NCI-H1436 treated with DMSO at 0.1 percent for 48 hours (cell line): ENCODE data around the gene MAST4.
"Not testable (repeated sequence)": the region's sequence is repeated elsewhere in the genome, so short reads cannot be mapped to it uniquely, and the experiment has no call there.

Experiments
- DNase-seq: peaks from one replicate; lab custom pipeline; 2025; lab: John Stamatoyannopoulos, UW

Gene MAST4

DNA sequence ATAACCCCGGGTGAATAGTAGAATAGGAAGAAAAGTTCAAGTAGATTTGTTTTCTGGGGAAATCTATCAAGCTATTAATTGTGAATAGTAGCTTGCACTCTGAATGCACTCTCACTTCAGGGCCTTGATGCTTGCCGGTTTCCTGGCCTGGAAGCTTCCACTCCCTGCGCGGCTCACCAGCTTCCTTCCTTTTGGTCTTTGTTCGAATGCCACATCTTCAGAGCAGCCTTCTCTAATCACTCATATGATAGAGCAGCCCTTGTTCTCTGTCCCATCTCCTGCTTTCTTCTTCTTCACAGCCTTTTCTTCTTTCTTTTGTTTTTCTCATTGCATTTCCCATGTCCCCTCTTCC is 146.7 kb downstream of the MAST4 start:
- no peak for DNase-seq

DNA sequence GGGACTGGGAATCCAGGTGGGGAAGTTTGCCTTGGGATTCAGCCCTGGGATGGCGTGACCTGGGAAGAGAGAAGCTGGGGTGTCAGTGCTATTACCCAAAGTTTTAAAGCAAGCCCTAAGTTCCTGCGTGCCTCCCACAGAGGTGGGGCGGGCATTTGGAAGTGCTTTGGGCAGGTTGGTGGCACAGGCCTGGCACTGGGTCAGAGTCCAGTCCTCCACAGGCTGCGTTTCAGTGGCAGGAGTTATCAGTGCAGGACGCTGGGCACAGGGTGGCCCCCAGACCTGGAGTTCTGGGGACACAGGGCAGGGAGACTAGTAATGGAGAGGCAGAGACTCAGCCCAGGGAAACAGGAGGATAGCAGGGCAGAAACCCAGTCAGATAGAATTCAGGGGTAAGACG is 147.2 kb downstream of the MAST4 start:
- no peak for DNase-seq

DNA sequence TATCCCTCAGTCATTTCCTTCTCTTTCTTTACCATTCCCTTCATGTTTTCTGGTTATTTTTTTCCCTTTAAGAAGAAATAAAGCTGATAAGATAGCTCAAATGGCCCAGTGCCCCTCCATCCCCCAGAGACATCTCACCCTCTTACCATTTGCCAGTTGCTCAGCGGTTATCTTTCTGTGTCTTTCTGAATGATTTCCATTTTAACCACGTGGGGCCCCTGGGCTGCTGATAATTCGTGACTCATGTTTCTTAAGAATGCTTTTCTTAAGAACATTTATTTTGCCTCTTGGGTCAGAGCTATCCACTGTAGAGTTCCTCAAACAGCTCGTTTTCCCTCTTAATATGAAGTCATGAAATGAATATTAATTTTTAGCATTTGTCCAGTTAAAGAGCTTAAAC is 147.8 kb downstream of the MAST4 start:
- no peak for DNase-seq

DNA sequence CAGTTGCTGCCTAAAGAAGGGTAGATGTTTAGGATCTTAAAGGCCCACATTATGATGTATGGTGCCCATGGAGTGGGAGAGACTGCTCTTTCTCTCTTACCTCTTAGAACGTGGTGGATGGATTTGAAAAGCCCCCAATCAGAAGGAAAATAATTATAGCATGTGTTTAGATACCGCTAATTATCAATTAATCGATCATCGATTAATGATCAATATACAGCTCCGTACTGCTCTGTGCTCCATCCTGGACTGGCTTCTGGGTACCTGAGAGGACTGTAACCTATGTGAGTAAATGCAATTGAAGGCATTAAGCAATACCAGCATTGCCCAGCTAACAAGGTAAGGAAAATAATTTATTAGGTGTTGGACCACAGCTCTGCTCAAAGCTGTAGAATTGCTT is 149.1 kb downstream of the MAST4 start:
- DNase-seq, result no peak

DNA sequence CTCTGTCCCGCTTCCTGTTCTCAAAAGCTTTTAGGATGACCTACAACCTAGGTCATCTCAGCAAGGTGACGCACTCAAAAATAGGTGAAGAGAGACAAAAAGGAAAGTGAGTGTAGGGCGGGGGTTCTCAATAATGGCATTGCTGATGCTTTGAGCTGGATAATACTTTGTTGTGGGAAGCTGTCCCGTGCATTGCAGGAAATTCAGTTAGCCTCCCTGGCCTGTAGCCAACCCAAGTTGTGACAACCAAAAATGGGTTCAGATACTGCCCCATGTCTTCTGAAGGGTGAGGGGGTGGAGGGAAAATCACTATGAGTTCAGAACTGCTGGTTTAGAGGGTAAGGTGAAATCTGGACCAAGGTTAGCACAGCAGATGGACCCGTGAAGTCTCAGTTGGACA is 151.4 kb downstream of the MAST4 start:
- DNase-seq, result no peak

DNA sequence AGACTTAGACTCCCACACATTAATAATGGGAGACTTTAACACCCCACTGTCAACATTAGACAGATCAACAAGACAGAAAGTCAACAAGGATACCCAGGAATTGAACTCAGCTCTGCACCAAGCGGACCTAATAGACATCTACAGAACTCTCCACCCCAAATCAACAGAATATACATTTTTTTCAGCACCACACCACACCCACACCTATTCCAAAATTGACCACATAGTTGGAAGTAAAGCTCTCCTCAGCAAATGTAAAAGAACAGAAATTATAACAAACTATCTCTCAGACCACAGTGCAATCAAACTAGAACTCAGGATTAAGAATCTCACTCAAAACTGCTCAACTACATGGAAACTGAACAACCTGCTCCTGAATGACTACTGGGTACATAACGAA is 156.5 kb downstream of the MAST4 start:
- not testable (repeated sequence) for DNase-seq

DNA sequence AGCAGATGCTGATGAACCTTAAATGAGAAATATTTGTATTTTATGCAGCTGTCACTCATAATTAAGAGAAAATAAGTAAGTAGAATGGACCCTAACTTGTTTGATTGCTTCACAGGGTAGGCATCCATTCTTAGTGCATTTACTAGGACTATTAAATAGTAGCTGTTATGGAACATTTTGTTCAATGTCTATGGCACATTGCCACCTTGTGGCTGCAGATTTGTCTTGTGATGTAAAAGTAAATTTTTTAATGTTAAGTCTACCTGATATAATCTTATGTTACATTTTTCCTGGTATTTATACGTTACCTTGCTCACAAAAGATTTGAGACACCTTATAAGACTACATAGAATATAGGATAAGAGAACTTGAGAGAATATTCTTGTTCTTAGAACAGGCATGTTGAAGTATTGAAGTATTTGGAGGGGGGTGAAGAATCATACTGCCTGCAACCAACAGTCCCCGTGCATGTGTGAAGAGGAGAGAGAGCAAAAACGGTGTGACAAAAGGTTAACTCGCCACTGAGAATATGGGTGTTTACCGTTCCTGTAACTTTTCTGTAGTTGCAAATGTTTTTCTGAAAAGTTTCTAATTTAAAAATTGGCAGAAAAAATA is 161.1 kb downstream of the MAST4 start:
- DNase-seq, result peak; percentile 5

DNA sequence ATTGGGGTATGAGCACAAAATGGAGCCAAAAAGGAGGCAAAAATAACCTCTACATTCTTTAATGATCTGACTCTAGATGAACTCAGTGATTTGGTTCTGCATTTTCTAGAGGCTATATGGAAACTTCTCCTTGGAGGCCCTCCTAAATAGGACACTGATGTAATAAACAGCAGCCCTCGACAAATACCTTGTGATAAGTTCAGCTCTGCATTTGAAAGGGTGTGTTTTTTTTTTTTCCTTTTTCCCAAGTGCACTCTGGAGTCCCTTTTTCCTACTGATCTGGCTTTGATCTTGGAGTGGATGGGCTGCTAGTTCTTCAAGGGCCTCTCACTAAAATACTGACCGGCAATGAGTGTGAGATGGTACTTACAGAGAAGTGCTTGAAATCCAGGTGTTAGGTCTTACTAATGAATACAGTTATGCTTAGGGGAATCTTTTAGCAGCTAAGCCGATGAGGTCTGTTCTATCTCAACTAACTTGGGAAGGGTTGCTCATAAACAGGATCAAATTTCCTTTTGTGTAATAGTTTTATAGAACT is 161.7 kb downstream of the MAST4 start:
- no peak for DNase-seq

DNA sequence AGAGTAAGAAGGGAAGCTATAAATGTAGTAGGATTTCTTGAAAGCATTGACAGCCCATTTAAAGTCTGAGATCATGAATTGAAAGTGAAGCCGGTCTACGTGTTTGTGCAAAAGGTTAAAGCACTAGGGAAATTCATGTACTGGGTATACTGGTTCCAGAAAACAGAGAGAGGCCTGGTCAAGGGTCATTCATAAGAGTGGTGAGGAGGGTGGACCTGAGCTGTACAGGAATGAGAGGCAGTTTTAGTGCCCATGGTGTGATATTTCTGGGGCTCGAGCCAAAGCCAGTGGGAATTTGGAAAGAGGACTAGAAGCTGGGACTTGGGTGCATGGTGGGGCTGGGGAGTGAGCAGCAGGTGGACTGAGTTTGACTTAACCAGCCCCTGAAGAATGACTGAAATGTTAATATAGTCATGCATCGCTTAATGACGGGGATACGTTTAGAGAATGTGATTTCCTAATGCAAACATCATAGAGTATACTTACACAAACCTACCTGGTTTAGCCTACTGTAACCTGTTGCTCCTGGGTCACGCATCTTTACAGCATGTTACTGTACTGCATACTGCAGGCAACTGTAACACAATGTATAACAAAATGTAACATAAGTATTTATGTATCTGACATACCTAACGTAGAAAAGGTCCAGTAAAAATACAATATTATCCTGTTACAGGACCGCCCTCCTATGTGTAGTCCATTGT is 173.0 kb downstream of the MAST4 start:
- DNase-seq, result no peak

DNA sequence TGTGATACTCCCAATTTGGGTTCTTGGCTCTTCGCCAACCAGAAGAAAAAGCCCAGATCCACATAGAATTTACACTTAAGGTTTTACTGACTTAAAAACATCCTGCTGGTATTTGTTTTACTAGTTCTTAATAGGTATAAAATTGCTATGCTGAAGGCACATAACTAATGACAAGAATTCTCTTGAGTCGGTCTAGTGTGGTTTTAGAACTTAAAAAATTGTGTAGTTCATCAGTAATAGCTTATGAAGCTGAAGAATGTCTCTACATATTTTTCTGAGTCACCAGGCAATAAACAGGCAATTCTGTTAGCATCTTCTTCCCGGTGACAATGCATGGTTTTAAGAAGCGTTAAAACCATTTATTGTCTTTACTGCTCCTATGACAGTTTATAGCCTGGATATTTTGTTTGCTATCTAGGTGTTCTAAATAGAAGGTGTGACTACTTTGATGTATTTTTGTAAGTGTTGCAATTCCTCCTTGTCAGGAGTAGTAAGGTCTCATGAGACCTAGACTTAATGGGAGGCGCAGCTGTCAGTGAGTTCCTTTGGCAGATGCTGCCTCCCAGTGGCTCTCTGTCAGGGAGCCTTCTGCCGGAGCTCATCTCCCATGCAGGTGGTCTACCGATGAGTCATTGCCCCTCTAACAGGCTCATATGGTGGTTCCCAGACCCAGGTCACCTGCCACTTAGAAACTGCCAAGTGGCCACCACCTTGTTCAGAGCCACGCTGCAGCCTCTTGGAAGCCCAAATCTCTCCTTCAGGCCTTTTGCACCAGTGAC is 173.8 kb downstream of the MAST4 start:
- DNase-seq, result no peak

DNA sequence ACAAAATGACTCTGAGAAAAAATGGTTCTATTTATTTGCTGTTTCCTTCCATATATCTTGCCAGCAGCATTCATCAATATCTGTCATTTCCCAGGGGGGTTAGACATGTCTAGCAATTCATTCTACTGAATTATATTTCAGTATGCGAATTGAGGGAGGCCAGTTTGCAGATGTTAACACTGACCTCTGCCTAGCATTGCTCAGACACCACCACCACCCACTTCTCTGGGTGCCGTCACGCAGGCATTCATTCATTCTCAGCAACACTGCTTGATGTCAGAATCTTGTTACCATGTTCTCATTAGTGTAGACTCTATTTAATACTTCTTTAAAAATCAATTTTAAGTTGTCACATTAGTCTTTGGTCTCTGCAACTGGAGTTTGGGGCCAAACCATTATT is 181.7 kb downstream of the MAST4 start:
- DNase-seq, result no peak

DNA sequence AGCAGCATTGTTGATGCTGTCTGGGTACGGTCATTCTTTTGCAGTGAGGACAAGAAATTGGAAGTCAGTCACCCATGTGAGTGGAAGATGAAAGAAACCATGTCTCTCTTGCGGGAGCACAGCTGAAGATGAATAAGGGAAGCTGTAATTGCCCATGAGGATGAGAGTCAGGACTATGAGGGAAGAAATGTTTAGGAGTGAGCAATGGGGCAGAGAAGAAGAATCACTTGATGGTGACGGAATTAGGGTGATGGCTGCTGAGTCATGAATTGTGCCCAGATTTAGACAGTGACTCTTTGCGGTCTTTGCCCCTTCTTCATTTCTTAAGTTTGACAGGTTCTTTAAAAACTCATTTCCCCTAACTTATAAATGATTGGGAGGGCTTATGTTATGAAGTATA is 183.3 kb downstream of the MAST4 start:
- DNase-seq, result no peak

DNA sequence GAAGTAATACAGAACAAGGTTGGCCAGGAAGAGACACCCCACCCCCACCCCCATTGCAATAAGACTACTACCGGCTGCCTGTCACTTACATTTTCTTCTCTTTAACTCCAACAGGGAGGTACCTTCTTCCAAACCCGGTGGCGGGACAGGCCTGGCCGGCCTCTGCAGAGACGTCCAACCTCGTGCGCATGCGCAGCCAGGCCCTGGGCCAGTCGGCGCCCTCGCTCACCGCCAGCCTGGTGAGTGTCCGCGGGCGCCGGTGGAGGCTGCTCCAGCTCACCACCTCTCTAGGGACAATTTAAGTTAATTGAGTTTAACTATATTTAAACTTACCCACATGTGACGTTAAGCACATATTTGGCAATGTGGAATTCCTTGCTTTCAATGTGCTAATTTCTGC is 192.4 kb downstream of the MAST4 start:
- DNase-seq, result no peak

DNA sequence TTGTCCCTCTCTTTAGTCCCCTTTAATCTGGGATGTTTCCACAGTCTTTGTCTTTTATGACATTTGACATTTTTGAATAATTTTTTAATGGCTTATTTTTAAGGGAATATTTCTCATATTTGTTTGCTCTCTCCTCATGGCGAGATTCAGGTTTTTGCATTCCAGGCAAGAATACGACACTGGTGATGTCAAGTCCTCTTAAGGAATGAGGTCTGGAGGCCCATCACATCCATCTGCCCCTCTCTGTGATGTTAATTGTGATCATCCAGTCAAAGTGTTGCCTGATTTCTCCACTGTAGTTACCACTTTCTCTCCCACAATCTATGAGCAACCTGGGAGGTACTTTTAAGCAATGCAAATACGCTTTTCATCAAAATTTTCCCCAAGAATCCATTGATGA is 193.2 kb downstream of the MAST4 start:
- no peak for DNase-seq

DNA sequence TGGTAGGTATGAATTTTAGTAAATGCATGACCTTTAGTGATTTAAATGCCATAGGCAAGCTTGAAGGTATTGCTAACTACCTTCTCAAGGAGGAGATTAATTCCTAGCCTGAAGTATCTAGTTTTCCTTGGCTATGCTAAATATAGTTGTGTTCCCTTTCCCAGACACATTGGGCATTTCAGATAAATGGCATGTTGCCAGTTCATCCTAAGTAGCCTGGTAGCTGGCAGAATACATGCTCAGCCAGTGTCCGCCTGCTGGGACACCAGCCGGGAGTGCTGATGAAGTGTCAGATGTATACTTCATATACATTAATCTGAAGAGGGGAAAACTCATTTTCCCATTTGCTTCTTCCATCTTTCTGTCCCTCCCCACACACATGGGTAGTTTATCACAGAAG is 196.9 kb downstream of the MAST4 start:
- DNase-seq, result no peak

DNA sequence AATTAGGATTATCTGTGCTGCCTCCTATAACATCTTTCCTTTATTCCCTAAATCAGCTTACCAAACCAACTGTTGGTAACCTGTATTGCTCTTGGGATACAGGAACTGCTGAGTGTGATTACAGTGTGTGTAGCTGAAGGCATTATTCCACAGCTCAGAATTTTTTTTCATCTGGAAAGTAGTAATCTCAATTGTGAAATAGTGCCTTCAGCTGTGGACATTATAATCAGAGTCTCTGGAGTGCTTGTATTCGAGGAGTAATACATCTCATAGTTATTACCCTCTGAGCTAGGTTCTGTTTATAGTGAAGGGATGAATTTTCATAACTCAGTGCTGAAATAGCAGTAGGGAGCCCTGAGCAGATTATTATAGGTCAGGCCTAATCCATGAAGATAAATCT is 199.5 kb downstream of the MAST4 start:
- DNase-seq, result no peak

DNA sequence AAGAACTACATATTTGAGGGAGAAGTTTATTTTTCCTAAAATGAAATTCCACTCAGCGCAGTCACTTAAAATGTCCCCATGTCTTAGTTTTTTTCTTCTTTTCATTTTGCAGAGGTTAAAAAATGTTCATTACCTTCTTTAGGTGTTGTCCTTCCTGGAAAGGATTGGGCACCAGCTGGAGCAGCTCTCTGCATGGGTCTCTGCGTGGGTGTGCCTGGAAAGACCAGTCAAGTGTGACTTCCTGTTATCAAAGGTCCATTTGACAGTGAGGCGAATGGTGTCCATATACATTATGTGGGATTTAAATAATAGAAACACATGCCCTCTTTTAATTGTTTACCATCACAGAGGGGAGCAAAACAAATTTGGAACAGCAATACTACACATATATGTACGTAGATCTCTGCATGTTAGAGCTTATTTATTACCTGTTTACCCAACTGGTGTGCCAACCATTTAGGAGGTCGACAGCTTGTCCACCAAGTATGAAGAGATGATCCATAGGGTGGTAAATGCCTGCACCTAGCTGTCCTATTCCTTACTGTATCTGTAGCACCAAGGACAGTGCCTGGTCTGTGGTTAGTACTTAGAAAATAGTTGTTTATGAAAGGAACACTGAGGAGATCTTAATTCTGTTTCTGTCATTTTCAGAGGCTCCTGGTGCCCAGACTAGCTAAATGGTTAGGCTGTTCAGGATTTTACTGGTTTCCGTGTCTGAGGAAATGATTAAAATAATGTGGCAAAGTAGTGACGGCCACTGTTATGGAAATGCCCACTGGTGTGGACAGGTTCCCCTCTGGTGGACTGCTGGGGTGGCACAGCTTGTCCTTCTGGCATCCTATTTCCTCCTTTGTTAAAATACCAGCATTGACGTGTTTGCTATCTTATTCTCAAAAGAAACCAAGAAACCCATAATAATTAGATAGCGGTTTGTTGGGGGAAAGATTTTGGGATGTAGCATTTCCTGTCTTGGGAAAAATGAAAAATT is 200.4 kb downstream of the MAST4 start:
- no peak for DNase-seq

DNA sequence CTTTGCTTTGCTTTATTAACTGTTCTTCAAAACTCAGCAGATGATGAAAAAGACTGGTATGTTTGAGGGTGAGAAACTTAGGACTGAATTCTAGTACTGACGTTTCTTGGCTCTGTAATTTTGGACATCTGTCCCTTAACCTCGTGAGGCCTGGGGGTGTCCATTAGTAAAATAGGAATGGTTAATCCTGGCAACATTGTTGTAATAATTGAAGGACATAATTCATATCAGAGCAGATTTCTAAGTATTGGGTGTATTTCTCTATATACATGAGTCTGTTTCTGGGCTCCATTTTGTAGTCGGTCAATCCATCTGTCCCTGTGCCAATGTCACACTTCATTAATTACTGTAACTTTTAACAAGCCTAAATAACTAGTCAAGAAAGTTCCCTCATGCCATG is 206.7 kb downstream of the MAST4 start:
- no peak for DNase-seq

DNA sequence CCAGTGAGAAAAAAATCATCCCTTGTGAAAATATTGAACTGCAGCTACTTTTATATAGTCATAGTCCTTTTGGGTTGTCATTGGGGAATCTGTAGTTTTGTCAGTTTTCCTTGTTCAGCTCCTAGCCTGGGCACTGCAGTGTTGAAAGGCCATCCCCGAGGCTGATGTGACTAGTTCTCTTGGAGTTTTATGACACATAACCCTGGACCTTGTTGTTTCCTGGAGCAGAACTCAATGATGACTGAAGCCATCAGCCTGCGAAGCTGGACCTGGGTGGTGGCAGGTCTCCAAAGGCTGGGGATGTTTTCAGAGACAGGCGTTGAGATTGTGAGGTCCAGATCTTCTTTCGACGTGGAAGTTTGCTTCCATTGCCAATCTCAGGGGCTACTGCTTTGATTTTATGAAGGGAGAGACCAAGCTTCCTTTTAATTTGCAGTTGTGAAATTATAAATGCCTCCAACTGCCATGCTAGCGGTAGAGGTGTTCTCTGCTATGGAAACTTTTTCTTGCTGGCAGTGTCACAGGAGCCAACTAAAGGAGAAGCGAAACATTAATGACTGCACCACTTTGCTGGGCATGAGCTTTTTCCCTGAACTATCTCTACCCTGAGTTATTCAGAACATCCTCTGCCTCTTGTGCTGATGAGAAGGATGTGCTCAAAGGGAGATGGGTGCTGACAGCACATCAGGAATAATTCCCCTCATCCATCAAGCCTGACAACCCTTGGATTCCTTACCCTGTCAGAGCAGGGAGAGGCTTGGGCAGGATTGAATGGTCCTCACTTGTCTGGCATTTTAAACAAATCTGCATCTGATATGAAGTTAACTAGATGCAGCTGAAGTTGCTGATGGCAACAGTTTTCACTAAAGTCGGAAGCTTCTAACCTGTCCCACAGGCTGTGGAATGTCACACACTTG is 209.6 kb downstream of the MAST4 start:
- DNase-seq, result no peak

DNA sequence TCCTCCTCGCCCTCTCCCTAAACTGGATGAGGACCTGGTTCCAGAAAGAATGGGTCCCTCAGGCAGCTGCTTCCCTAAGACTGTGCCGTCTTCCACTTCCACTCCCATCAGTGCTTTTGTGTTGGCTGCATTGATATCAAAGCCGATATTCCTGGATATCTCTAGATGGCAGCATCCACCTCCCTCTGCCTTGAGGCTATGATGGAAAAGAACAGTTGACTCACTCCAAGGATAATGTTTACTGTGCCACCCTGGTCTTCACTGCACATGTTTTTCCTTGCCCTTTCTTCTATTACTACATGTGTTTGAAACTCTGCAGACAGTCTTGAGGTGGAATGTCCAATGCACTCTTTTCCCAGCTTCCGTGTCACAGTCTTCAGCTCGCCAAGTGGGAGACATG is 211.6 kb downstream of the MAST4 start:
- DNase-seq, result no peak

DNA sequence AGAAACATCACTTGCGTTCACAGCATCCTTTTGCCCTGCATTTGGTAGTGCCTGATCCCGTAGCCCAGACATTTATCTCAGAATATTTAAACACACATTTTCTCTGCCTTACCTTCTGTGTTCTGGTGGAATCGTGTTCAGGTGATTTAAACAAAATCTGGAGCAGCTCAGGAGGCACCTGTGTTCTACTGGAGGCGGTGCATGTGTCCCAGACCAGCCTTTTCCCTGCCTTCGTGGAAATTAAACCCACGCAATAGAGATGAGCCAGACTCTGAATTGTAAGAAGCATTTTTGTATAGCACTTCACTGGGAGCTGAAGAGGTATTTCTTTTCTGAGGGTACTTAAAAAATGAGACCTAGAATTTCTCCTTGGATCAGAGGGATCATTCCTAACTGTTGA is 212.5 kb downstream of the MAST4 start:
- DNase-seq, result no peak
